Panc1 (cell line): ENCODE measurements around the gene TSC22D4. TPM values are rescaled to one million over a fixed set of nuclear protein-coding genes. Genes with fewer than 3 reads are reported as not detected.

Experiments used
- ATAC-seq: fragments of 200-7000 bp; cut with Tn5 transposase; 2 replicates; pipeline ENCODE4 v1.9.1; 2020; ENCODE audit warnings: mild to moderate bottlenecking, moderate library complexity
- BruUV-seq: library from RNA; stranded (reverse); fragments of 400-500 nt; replicated peaks from 2 replicates; lab custom pipeline; 2021; lab: Mats Ljungman, UMichigan
- CTCF ChIA-PET: fragments of 300-600 bp; sonication (Branson Sonifier 250); formaldehyde crosslinking; loops from one replicate; lab custom pipeline; 2022; ENCODE audit warnings: antibody characterized with exemption; lab: Charles Lee
- POLR2A ChIA-PET: fragments of 300-600 bp; sonication (Branson Sonifier 250); formaldehyde crosslinking; loops from one replicate; lab custom pipeline; 2022; ENCODE audit warnings: antibody characterized with exemption; lab: Charles Lee
- DNase-seq: peaks from one replicate; pipeline ENCODE4 v3.0.0-alpha.2; 2010; ENCODE audit warnings: low read depth, low spot score
- H3K27ac ChIP-seq: 2 replicates; pipeline ENCODE4 v1.5.1; 2011; ENCODE audit warnings: mild to moderate bottlenecking, low read length, inconsistent platforms
- H3K27me3 ChIP-seq: fragments of 200-500 bp; sonication (Bioruptor generic); 2 replicates; pipeline ENCODE4 v1.6.0; 2014; ENCODE audit warnings: low read length, inconsistent platforms; ENCODE audit not compliant: control insufficient read depth, insufficient read depth
- H3K36me3 ChIP-seq: fragments of 200-500 bp; sonication (Bioruptor generic); 2 replicates; pipeline ENCODE4 v1.5.1; 2014; ENCODE audit warnings: inconsistent platforms, mild to moderate bottlenecking, low read length, moderate library complexity; ENCODE audit not compliant: control insufficient read depth, insufficient read depth
- H3K4me1 ChIP-seq: 2 replicates; pipeline ENCODE4 v1.5.1; 2011; ENCODE audit warnings: inconsistent platforms, mild to moderate bottlenecking, low read length, moderate library complexity; ENCODE audit not compliant: control insufficient read depth, insufficient read depth
- H3K4me3 ChIP-seq, 2 experiments: 2 replicates each; pipeline ENCODE4 v1.5.1; 2011 to 2012; ENCODE audit warnings: low read depth in 2 of 2, low read length in 2 of 2, mild to moderate bottlenecking in 2 of 2, inconsistent platforms in 1 of 2, moderate library complexity in 1 of 2
- H3K9me3 ChIP-seq: fragments of 200-500 bp; sonication (Bioruptor generic); 2 replicates; pipeline ENCODE4 v1.5.1; 2014; ENCODE audit warnings: low read depth, mild to moderate bottlenecking, inconsistent platforms, low read length, moderate library complexity; ENCODE audit not compliant: control insufficient read depth, insufficient read depth
- CTCF ChIP-seq: fragments of 450-650 bp; IDR thresholded peaks from 2 replicates; pipeline ENCODE4 v1.5.1; 2017; ENCODE audit warnings: mild to moderate bottlenecking
- POLR2AphosphoS5 ChIP-seq: IDR thresholded peaks from 2 replicates; pipeline ENCODE4 v1.6.1; 2012; ENCODE audit warnings: mild to moderate bottlenecking, low read depth, low read length, moderate library complexity
- REST ChIP-seq, 2 experiments: IDR thresholded peaks; 2 replicates each; pipeline ENCODE4 v1.6.1; 2011 to 2012; ENCODE audit warnings: low read depth in 2 of 2, control low read depth in 1 of 2, low read length in 1 of 2, mild to moderate bottlenecking in 1 of 2, moderate library complexity in 1 of 2; ENCODE audit not compliant: insufficient read depth in 1 of 2
- SIN3A ChIP-seq: IDR thresholded peaks from 2 replicates; pipeline ENCODE4 v1.6.1; 2012; ENCODE audit warnings: low read depth, mild to moderate bottlenecking, low read length, moderate library complexity, borderline replicate concordance; ENCODE audit not compliant: insufficient read depth
- TCF7L2 ChIP-seq: IDR thresholded peaks from 2 replicates; pipeline ENCODE4 v1.6.1; 2011; ENCODE audit warnings: mild to moderate bottlenecking, low read depth, low read length, inconsistent platforms
- in situ Hi-C: cut with HindIII; loops from 2 replicates; pipeline ENCODE4 v1.10.0; 2016; ENCODE audit warnings: low sequenced_read_pairs, low pct_unique_long_range_greater_than_20kb
- intact Hi-C: fragments of 100-400 bp; cut with micrococcal nuclease; formaldehyde crosslinking; loops from one replicate; pipeline ENCODE4 v1.10.0; 2022; ENCODE audit not compliant: unreplicated experiment
- total RNA-seq: library from RNA; stranded (reverse); gene quantifications from one replicate; pipeline ENCODE4 v1.2.1, GENCODE V29; 2021; ENCODE audit not compliant: unreplicated experiment

Gene TSC22D4
- total RNA-seq, 1 experiment from 2014 or later: 82.6 TPM

- Histone ChIP-seq H3K36me3 (no peaks in the 10 kb centered on the region), H3K27me3 (no peaks in the 10 kb centered on the region), H3K9me3 (no peaks in the 10 kb centered on the region), H3K4me3 (no peak overlapping the region), H3K27ac (no peak overlapping the region), H3K4me1 (peaks cover 12% of the 10 kb centered on the region)
- TF ChIP-seq CTCF (no peak), REST (IDR thresholded peaks at IDR 0.05; ENCODE audit: insufficient read depth in 1 of 2, low read depth in 2 of 2, low read length in 1 of 2) (no peak), SIN3A (no peak), TCF7L2 (no peak), POLR2AphosphoS5 (no peak)
- CTCF ChIA-PET: no interaction called here
- no TSS peak for BruUV-seq
- intact Hi-C loops: no loop called here
- ATAC-seq (no peak), DNase-seq (no peak)
- POLR2A ChIA-PET: no interaction called here
- in situ Hi-C loops: no loop called here
These were observed 55.7 kb downstream of the TSC22D4 start for GRCh38 chr7:100423315-100423714.

- no TSS peak for BruUV-seq
- H3K27ac ChIP-seq: no peak overlapping the region
- no peaks in the 10 kb centered on the region for H3K9me3 ChIP-seq
- peaks cover 7% of the 10 kb centered on the region; the same call in 1 of the 2 replicates for H3K4me1 ChIP-seq
- in situ Hi-C loops: no loop called here
- ATAC-seq: no peak
- ChIA-PET POLR2A (no interaction called here), CTCF (no interaction called here)
- H3K27me3 ChIP-seq: no peaks in the 10 kb centered on the region
- intact Hi-C loops: no loop called here
- no peak overlapping the region for H3K4me3 ChIP-seq
- H3K36me3 ChIP-seq: no peaks in the 10 kb centered on the region
- no peak for DNase-seq
- no peak for TF ChIP-seq POLR2AphosphoS5
- no peak for TF ChIP-seq CTCF
- TF ChIP-seq TCF7L2: no peak
- no peak for TF ChIP-seq REST (IDR thresholded peaks at IDR 0.05; ENCODE audit: insufficient read depth in 1 of 2, low read depth in 2 of 2, low read length in 1 of 2)
- no peak for TF ChIP-seq SIN3A
These were observed 59.3 kb downstream of the TSC22D4 start for GRCh38 chr7:100419660-100420226.
